D721Med (cell line): Measurements from ENCODE around the gene UGT1A8.
"Not testable (repeated sequence)": the region's sequence is repeated elsewhere in the genome, so short reads cannot be mapped to it uniquely, and the experiment has no call there.

Source experiments
- DNase-seq: peaks from one replicate; pipeline ENCODE4 v3.0.0; 2011; ENCODE audit warnings: low spot score; ENCODE audit not compliant: insufficient read length
- FAIRE-seq: peaks from 2 replicates; lab custom pipeline; 2011; peaks lifted over from hg19 to GRCh38; lab: Jason Lieb, UNC
- CTCF ChIP-seq: IDR thresholded peaks from 2 replicates; pipeline ENCODE4 v1.5.1; 2012; ENCODE audit warnings: mild to moderate bottlenecking, control low read depth; ENCODE audit not compliant: insufficient read depth; ENCODE audit errors: missing control alignments

UGT1A8 gene

GRCh38 chr2:233643128-233643527 lies 25.7 kb downstream of the UGT1A8 start:
- DNase-seq = no peak
- no peak for FAIRE-seq
- TF ChIP-seq CTCF = no peak

GRCh38 chr2:233646033-233646432 lies 28.6 kb downstream of the UGT1A8 start:
- FAIRE-seq = not testable (repeated sequence)

DNA sequence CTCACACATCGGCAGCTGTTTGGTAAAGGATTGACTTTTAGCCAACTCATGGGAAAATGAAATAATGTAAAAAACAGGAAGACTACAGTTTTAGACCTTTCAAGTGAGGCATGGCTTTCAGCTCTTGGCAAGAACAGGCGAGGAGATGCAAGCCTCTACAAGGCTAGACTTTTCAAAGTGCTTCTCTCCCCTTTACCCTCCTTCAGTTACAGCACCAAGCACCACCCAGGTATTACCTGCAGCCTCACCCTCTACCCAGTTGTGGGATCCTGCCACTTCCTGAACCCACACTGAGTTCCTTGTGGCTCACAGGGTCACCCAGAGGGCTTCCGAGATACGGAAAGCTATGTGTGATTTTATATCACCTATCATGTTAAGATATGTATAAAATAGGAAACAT lies 33.5 kb downstream of the UGT1A8 start:
- no peak for TF ChIP-seq CTCF
- no peak for DNase-seq
- FAIRE-seq = no peak

More at GRCh38 chr2:233646033-233646432, 28.6 kb downstream of the UGT1A8 start:
- not testable (repeated sequence) for DNase-seq

DNA sequence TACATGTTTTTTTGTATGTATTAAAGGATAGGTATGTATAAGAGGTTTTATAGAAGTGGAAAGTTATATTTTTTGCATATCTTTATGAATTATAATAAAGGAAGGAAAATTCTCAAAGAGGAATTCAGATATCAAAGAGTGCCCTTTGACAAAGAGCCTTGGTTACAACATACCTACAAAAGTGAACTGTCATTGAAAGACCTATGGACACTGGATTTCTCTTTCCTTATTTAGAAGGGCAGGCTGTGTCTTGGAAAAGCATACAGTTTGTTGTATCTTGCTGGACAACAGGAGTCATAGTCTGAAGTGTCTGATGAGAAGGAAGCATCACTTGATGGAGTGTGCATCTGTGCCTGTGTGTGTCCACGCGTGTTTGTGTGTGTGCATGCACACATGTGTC lies 34.0 kb downstream of the UGT1A8 start:
- DNase-seq (no peak), FAIRE-seq (no peak)
- TF ChIP-seq CTCF = no peak

DNA sequence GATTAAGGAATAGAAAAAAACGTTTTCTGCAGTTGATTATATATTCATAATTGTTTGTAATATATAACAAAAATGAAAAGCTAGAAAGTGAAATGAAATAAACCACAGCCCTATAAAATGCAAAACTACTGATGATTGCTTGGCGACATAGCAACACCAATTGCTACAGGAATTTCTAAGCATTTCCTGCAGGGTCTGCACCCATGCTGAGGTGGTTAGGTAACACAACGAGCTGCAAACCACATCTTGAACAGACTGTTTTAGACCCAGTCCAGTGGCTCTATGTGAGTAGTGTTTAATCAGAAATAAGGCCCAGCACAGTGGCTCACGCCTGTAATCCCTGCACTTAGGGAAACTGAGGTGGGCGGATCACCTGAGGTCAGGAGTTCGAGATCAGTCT lies 37.1 kb downstream of the UGT1A8 start:
- no peak for FAIRE-seq
- no peak for TF ChIP-seq CTCF

DNA sequence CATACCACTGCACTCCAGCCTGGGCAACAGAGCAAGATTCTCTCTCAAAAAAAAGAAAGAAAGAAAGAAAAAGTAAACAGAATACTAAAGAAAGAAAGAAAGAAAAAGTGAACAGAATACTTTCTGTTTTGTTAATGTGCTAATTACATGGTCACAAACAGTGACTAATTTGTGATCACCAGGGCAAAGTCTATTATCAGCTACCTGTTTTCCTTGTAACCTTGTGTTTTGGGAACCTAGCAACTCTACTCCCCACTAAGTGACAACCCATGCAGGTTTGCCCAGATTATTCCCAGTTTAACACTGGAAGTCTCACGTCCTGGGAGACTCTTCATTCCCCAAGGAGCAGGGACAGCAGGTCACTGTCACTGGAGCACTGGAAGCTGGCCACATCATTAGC lies 37.6 kb downstream of the UGT1A8 start:
- no peak for TF ChIP-seq CTCF
- DNase-seq (no peak), FAIRE-seq (no peak)

More for the DNA sequence above, 37.1 kb downstream of the UGT1A8 start:
- no peak for DNase-seq

GRCh38 chr2:233655943-233656342 lies 38.5 kb downstream of the UGT1A8 start:
- not testable (repeated sequence) for FAIRE-seq

GRCh38 chr2:233656443-233656842 lies 39.0 kb downstream of the UGT1A8 start:
- TF ChIP-seq CTCF = no peak
- FAIRE-seq (no peak), DNase-seq (no peak)

More at GRCh38 chr2:233655943-233656342, 38.5 kb downstream of the UGT1A8 start:
- DNase-seq = not testable (repeated sequence)
